Upper lobe of left lung (tissue), 6 donors: ENCODE results near the gene RNF8. TPM values are rescaled to one million over a fixed set of nuclear protein-coding genes. Genes with fewer than 3 reads are reported as not detected.
"Not testable (repeated sequence)": the region's sequence is repeated elsewhere in the genome, so short reads cannot be mapped to it uniquely, and the experiment has no call there.

Experiments used
- ATAC-seq, 2 donors: fragments of 200-7000 bp; cut with Tn5 transposase; one replicate each; pipeline ENCODE4 v1.9.1; 2022; ENCODE audit warnings: mild to moderate bottlenecking in 2 of 2, moderate library complexity in 2 of 2; ENCODE audit not compliant: low FRiP score in 2 of 2
- DNase-seq, 2 donors: peaks; one replicate each; pipeline ENCODE4 v3.0.0-alpha.2; 2019 to 2020
- H3K27ac ChIP-seq, 4 donors: fragments of 200-600 bp; sonication (generic); one replicate each; pipeline ENCODE4 v1.5.1; 2016 to 2019
- H3K27me3 ChIP-seq, 4 donors: fragments of 200-600 bp; sonication (generic); one replicate each; pipeline ENCODE4 v1.5.1; 2017 to 2019
- H3K36me3 ChIP-seq, 4 donors: fragments of 200-600 bp; sonication (generic); one replicate each; pipeline ENCODE4 v1.5.1; 2016 to 2019
- H3K4me1 ChIP-seq, 4 donors: fragments of 200-600 bp; sonication (generic); one replicate each; pipeline ENCODE4 v1.5.1; 2018 to 2019
- H3K4me3 ChIP-seq, 4 donors: fragments of 200-600 bp; sonication (generic); one replicate each; pipeline ENCODE4 v1.5.1; 2017 to 2019; ENCODE audit warnings: mild to moderate bottlenecking in 2 of 4, moderate library complexity in 1 of 4
- H3K9me3 ChIP-seq, 4 donors: fragments of 200-600 bp; sonication (generic); one replicate each; pipeline ENCODE4 v1.5.1; 2018 to 2019
- CTCF ChIP-seq, 6 experiments: fragments of 450-650 bp in 4 of 6; fragments of 200-600 bp in 2 of 6; sonication (generic) in 2 of 6; IDR thresholded peaks; one replicate each; pipeline ENCODE4 v1.5.1; 2016 to 2019; ENCODE audit warnings: antibody characterized with exemption in 6 of 6
- EP300 ChIP-seq, 4 donors: sonication (generic); formaldehyde crosslinking; IDR thresholded peaks; one replicate each; pipeline ENCODE4 v1.5.1; 2017; ENCODE audit warnings: antibody characterized with exemption in 4 of 4, control low read depth in 2 of 4
- POLR2A ChIP-seq, 4 donors: fragments of 450-650 bp; IDR thresholded peaks; one replicate each; pipeline ENCODE4 v1.5.1; 2016 to 2017; ENCODE audit warnings: antibody characterized with exemption in 4 of 4, mild to moderate bottlenecking in 2 of 4
- POLR2AphosphoS5 ChIP-seq, 2 donors: sonication (generic); formaldehyde crosslinking; IDR thresholded peaks; one replicate each; pipeline ENCODE4 v1.5.1; 2017; ENCODE audit warnings: antibody characterized with exemption in 2 of 2
- WGBS, 2 donors: methylation state at CpG; one replicate each; pipeline ENCODE4 v1.1.5; 2017 to 2018; 5-methylcytosine and 5-hydroxymethylcytosine counted together
- total RNA-seq, 6 donors: library from RNA; depleted of rRNA in 4 of 6; stranded (reverse); fragments of >200 nt in 4 of 6; gene quantifications; one replicate each; pipeline versions ENCODE4 v1.1.0 to v1.2.1, GENCODE V29; 2016 to 2021
- donor health status: DM: no; HTN: no; CAD: no; lungs with moderate emphysema.
- donor health status: DM: no; HTN: yes; CAD: no; lungs with severe emphysema.

The RNF8 gene
- total RNA-seq, 6 donors from 2014 or later = 14.7 to 32.3 (median 17.1) TPM

GRCh38 chr6:37396571-37397180 lies 42.9 kb downstream of the RNF8 start:
- no peak for TF ChIP-seq POLR2AphosphoS5 (IDR thresholded peaks at IDR 0.05)
- no peak for TF ChIP-seq CTCF (IDR thresholded peaks at IDR 0.05)
- no peak for TF ChIP-seq EP300 (IDR thresholded peaks at IDR 0.05)
- no peak for TF ChIP-seq POLR2A (IDR thresholded peaks at IDR 0.05)
- ATAC-seq = no peak
- Histone ChIP-seq H3K27me3 (no peaks in the 10 kb centered on the region), H3K4me1 (no peaks in the 10 kb centered on the region), H3K27ac (no peak overlapping the region), H3K4me3 (no peak overlapping the region), H3K36me3 (peaks cover 0 to 21% (median 8%) of the 10 kb centered on the region in 4 donors), H3K9me3 (no peaks in the 10 kb centered on the region)
- DNase-seq = no peak
- 94% methylated on average over 4 of the region's 4 CpGs for WGBS, 2 donors

GRCh38 chr6:37399131-37399530 lies 45.3 kb downstream of the RNF8 start:
- Histone ChIP-seq H3K27me3 (no peaks in the 10 kb centered on the region), H3K27ac (no peak overlapping the region), H3K9me3 (no peaks in the 10 kb centered on the region), H3K4me3 (no peak overlapping the region), H3K36me3 (no peaks in the 10 kb centered on the region), H3K4me1 (no peaks in the 10 kb centered on the region)
- no peak for TF ChIP-seq EP300 (IDR thresholded peaks at IDR 0.05)
- TF ChIP-seq CTCF (IDR thresholded peaks at IDR 0.05) = no peak
- no peak for TF ChIP-seq POLR2A (IDR thresholded peaks at IDR 0.05)
- no peak for TF ChIP-seq POLR2AphosphoS5 (IDR thresholded peaks at IDR 0.05)
- ATAC-seq (no peak), DNase-seq (no peak)

- WGBS, 2 donors = 56 to 70% methylated on average over 4 of the region's 4 CpGs
- DNase-seq = no peak
- no peak for ATAC-seq
- no peaks in the 10 kb centered on the region for H3K27me3 ChIP-seq
- no peak overlapping the region for H3K27ac ChIP-seq
- no peaks in the 10 kb centered on the region for H3K36me3 ChIP-seq
- no peaks in the 10 kb centered on the region for H3K9me3 ChIP-seq
- TF ChIP-seq EP300 (IDR thresholded peaks at IDR 0.05) (no peak), CTCF (IDR thresholded peaks at IDR 0.05) (no peak), POLR2AphosphoS5 (IDR thresholded peaks at IDR 0.05) (no peak), POLR2A (IDR thresholded peaks at IDR 0.05) (no peak)
- H3K4me1 ChIP-seq = no peaks in the 10 kb centered on the region
- H3K4me3 ChIP-seq = no peak overlapping the region
Observed at GRCh38 chr6:37399795-37400490, 46.2 kb downstream of the RNF8 start.

- H3K4me1 ChIP-seq, H3K27ac ChIP-seq, H3K36me3 ChIP-seq, ATAC-seq, H3K9me3 ChIP-seq, H3K4me3 ChIP-seq, DNase-seq, H3K27me3 ChIP-seq: not testable (repeated sequence)
Observed at GRCh38 chr6:37401658-37402057, 47.9 kb downstream of the RNF8 start.

- Histone ChIP-seq H3K4me1 (no peaks in the 10 kb centered on the region), H3K9me3 (no peaks in the 10 kb centered on the region), H3K27me3 (no peaks in the 10 kb centered on the region), H3K27ac (no peak overlapping the region), H3K36me3 (no peaks in the 10 kb centered on the region), H3K4me3 (no peak overlapping the region)
- no peak for ATAC-seq
- TF ChIP-seq CTCF (IDR thresholded peaks at IDR 0.05) (no peak), POLR2A (IDR thresholded peaks at IDR 0.05) (no peak), EP300 (IDR thresholded peaks at IDR 0.05) (no peak), POLR2AphosphoS5 (IDR thresholded peaks at IDR 0.05) (no peak)
- 60 to 69% methylated on average over 3 of the region's 3 CpGs for WGBS, 2 donors
- no peak for DNase-seq
Observed at GRCh38 chr6:37406726-37407341, 53.1 kb downstream of the RNF8 start.
